Skeletal muscle tissue (tissue), 4 donors: ENCODE data around the gene TMEM267. TPM values are rescaled to one million over a fixed set of nuclear protein-coding genes. Genes with fewer than 3 reads are reported as not detected.
"Not testable (repeated sequence)": the region's sequence is repeated elsewhere in the genome, so short reads cannot be mapped to it uniquely, and the experiment has no call there.

Experiments
- H3K27ac ChIP-seq: one replicate; pipeline ENCODE4 v1.7.0; 2013; ENCODE audit warnings: mild to moderate bottlenecking, low read depth, low read length, inconsistent platforms
- H3K27me3 ChIP-seq, 3 donors: one replicate each; pipeline ENCODE4 v1.7.0; 2013; ENCODE audit warnings: low read length in 3 of 3; ENCODE audit not compliant: control insufficient read depth in 3 of 3, insufficient read depth in 3 of 3
- H3K36me3 ChIP-seq, 3 donors: one replicate each; pipeline ENCODE4 v1.7.0; 2013; ENCODE audit warnings: low read length in 3 of 3; ENCODE audit not compliant: control insufficient read depth in 3 of 3, insufficient read depth in 3 of 3
- H3K4me1 ChIP-seq, 3 donors: one replicate each; pipeline ENCODE4 v1.7.0; 2013; ENCODE audit warnings: low read length in 3 of 3, mild to moderate bottlenecking in 3 of 3; ENCODE audit not compliant: control insufficient read depth in 3 of 3, insufficient read depth in 3 of 3
- H3K4me3 ChIP-seq, 3 donors: one replicate each; pipeline ENCODE4 v1.7.0; 2013; ENCODE audit warnings: low read length in 3 of 3
- H3K9ac ChIP-seq, 3 donors: one replicate each; pipeline ENCODE4 v1.7.0; 2013; ENCODE audit warnings: low read length in 3 of 3, mild to moderate bottlenecking in 3 of 3, moderate library complexity in 2 of 3, low read depth in 1 of 3
- H3K9me3 ChIP-seq, 3 donors: one replicate each; pipeline ENCODE4 v1.7.0; 2013; ENCODE audit warnings: low read length in 3 of 3; ENCODE audit not compliant: control insufficient read depth in 3 of 3
- total RNA-seq: library from RNA; depleted of rRNA; stranded (reverse); fragments of >200 nt; gene quantifications from one replicate; pipeline ENCODE4 v1.2.3, GENCODE V29; 2014
- donor health status: Osteomylitis.

TMEM267 gene
- total RNA-seq, 1 donor from 2014 or later = 3.7 TPM

DNA sequence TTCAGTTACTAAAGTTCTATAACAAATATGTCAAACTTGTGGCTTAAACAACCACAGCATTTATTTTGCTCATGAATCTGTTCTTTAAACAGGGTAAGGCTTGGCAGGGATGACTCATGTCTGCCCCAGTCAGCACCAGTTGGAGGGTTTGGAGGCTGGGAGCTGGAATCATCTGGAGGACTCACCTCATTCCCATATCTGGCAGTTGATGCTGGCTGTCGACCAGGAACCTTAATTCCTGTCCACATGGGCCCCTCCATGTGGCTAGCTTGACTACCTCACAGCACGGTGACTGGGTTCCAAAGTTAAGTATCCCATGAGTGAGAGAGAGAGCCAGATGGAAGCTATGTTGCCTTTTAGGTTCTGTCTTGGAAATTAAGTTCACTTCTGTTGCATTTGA, 57.7 kb downstream of the TMEM267 start:
- no peaks in the 10 kb centered on the region for H3K4me1 ChIP-seq
- H3K9ac ChIP-seq = no peak overlapping the region
- no peaks in the 10 kb centered on the region for H3K27me3 ChIP-seq
- H3K4me3 ChIP-seq = no peak overlapping the region
- no peaks in the 10 kb centered on the region for H3K9me3 ChIP-seq
- no peaks in the 10 kb centered on the region for H3K36me3 ChIP-seq
- H3K27ac ChIP-seq = no peak overlapping the region

DNA sequence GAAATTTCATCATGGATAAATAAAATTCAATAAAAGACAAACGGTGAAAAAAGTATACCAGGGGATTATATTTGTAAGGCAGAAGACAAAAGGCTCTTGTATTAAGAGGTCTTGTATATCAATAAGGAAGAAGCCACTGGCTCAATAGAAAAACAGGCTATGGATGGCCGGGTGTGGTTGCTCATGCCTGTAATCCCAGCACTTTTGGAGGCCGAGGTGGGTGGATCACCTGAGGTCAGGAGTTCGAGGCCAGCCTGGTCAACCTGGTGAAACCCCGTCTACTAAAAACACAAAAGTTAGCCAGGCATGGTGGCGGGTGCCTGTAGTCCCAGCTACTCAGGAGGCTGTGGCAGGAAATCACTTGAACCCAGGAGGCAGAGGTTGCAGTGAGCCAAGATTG, 60.6 kb downstream of the TMEM267 start:
- H3K4me1 ChIP-seq, H3K9ac ChIP-seq, H3K4me3 ChIP-seq, H3K27me3 ChIP-seq, H3K27ac ChIP-seq, H3K36me3 ChIP-seq, H3K9me3 ChIP-seq: not testable (repeated sequence)

DNA sequence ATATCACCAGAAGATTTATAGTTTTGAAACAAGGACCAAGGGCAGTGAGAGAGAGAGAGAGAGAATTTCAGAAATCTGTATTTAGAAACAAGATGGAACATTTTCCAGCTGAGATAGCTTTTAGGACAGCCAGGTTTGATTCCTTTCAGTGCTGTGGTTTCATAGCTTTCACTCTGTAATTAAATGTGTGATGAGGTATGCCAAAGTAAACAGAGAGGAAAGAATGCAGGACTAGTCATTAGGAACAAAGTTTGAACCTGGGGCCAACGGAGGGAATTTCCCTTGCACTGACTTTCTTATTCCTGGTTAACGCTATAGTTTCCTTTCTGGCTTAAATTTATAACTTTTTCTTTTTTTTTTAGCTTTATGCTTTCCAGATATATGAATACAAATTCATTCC, 61.5 kb downstream of the TMEM267 start:
- Histone ChIP-seq H3K4me1 (no peaks in the 10 kb centered on the region), H3K27ac (no peak overlapping the region)

DNA sequence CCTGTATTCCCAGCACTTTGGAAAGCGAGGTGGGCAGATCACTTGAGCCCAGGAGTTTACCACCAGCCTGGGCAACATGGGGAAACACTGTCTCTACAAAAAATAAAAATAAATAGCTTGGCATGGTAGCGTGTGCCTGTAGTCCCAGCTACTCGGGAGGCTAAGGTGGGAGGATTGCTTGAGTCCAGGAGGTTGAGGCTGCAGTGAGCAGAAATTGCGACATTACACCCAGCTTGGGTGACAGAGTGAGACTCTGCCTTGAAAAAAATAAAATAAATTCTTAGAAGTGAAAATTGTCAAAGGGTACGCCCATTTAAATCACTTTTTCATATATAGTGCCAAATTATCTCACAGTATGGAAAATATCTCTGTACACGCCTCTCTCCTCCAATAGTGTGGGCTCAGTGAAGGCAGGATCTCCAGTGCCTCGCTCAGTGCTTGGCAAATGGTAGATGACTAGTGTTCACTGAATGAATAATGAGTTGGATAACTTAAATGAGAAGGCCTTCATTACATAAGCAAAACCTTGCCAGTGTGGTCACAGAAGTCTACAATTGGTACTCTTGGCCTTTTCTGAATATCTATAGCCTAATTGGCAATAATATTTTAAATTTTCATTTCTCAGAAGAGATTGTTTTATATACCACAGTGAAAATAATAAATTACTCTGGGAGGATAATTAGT, 62.1 kb downstream of the TMEM267 start:
- Histone ChIP-seq H3K36me3 (no peaks in the 10 kb centered on the region), H3K4me1 (no peaks in the 10 kb centered on the region), H3K4me3 (no peak overlapping the region), H3K9ac (no peak overlapping the region), H3K27me3 (no peaks in the 10 kb centered on the region), H3K27ac (no peak overlapping the region), H3K9me3 (no peaks in the 10 kb centered on the region)

More for the DNA sequence above, 61.5 kb downstream of the TMEM267 start:
- no peaks in the 10 kb centered on the region for H3K9me3 ChIP-seq
- H3K4me3 ChIP-seq = no peak overlapping the region
- no peaks in the 10 kb centered on the region for H3K27me3 ChIP-seq
- H3K9ac ChIP-seq = no peak overlapping the region
- H3K36me3 ChIP-seq = no peaks in the 10 kb centered on the region

DNA sequence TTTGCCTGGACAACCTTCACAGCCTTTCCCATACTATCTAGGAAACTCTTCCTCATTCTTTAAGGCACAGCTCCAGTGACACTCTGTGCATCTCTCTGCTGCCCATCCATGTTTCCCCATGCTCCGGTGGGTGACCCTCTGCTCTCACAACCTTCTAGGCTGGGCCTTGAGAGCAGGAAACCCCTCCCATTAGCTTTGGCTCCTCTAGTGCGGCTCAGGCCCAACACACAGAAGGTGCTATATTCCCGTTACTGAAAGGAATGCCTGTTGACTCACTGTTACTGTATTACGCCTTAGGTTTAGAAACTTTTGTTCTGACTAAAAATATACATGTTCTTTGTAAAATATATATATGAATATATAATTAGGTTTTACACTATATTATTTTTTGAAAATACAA, 63.4 kb downstream of the TMEM267 start:
- no peaks in the 10 kb centered on the region for H3K27me3 ChIP-seq
- H3K4me1 ChIP-seq = no peaks in the 10 kb centered on the region
- no peak overlapping the region for H3K27ac ChIP-seq

DNA sequence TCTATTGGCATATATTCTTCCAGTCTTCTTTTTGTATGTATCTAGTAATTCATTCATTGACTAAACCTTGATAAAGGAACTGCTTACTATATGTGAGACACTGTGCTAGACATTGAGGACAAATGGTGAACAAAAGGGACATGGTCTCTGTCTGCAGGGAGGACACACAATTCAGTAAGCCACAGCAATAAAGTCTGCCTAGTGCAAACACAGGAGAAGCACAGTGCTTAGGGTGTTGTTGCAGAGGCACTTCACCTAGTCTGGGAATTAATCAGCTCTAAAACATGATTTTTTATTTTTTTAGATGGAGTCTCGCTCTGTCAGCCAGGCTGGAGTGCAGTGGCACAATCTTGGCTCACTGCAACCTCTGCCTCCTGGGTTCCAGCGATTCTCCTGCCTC, 65.1 kb downstream of the TMEM267 start:
- no peaks in the 10 kb centered on the region for H3K36me3 ChIP-seq
- no peak overlapping the region for H3K9ac ChIP-seq
- H3K27me3 ChIP-seq = no peaks in the 10 kb centered on the region
- H3K4me3 ChIP-seq = no peak overlapping the region
- H3K9me3 ChIP-seq = no peaks in the 10 kb centered on the region
- no peak overlapping the region for H3K27ac ChIP-seq
- H3K4me1 ChIP-seq = no peaks in the 10 kb centered on the region

More for the DNA sequence above, 63.4 kb downstream of the TMEM267 start:
- Histone ChIP-seq H3K4me3 (no peak overlapping the region), H3K9ac (no peak overlapping the region), H3K36me3 (no peaks in the 10 kb centered on the region), H3K9me3 (no peaks in the 10 kb centered on the region)

DNA sequence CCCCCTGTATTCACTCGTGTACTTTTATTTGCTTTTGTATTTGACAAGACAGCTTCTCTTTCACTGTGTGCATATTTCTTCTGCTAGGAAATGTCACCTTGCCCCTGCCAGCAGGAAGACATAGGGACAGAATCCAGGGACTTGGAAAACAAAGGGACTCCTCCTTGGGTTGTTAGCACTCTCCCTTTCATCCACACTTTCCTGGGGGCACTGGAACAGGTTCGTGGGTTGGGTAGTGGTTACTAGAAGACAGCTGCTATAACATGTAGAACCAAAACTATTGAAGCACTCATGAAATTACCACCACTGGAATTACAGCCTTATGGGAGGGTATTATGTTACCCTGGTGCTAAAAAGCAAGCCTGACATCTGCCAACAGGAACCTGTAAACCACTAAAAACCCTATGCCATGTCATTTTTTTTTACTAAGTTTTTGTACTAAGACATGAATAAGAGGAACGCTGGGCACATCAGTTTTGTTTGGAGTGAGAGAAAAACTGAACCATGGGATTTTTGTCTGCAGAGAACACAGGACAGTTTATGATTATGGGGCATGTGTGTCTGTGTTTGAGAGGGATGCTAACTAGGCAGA, 66.8 kb downstream of the TMEM267 start:
- Histone ChIP-seq H3K9ac (no peak overlapping the region), H3K4me3 (no peak overlapping the region), H3K27me3 (no peaks in the 10 kb centered on the region), H3K9me3 (no peaks in the 10 kb centered on the region), H3K4me1 (no peaks in the 10 kb centered on the region), H3K36me3 (no peaks in the 10 kb centered on the region), H3K27ac (no peak overlapping the region)

DNA sequence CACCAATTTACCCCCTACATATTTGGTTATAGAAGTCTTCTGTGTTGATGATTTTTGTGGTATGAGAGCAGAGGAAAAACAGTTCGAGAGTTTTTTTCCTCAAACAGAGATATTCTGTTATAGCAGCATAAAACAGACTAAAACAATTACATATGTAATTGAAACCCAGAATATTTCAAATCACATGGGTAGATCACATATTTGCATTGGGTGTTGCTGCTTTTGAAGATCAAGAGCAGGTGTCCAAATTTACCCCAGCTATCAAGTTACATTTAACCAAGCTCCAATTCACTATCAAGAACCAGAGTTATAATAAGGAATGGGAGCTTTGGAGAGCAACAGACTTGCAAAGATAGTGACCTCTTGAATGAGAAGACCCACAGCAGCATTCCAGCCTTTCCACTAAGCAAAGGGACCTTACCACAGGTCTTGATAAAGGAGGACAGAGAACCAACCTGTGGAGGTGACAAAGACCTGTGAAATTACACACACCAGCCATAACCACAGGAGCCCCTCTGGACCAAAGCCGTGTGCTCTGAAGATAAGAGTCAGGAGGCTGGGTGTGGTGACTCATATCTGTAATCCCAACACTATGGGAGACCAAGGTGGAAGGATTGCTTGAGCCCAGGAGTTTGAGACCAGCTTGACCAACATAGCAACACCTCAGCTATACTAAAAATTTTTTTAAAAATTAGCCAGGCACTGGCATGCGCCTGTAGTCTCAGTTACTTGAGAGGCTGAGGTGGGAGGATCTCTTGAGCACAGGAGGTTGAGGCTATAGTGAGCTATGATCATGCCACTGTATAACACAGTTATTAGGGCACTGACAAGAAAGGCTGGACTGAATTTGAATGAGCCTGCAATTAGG, 67.5 kb downstream of the TMEM267 start:
- no peaks in the 10 kb centered on the region for H3K27me3 ChIP-seq
- no peak overlapping the region for H3K4me3 ChIP-seq
- no peak overlapping the region for H3K9ac ChIP-seq
- no peaks in the 10 kb centered on the region for H3K36me3 ChIP-seq
- H3K9me3 ChIP-seq = no peaks in the 10 kb centered on the region
- no peaks in the 10 kb centered on the region for H3K4me1 ChIP-seq
- no peak overlapping the region for H3K27ac ChIP-seq

DNA sequence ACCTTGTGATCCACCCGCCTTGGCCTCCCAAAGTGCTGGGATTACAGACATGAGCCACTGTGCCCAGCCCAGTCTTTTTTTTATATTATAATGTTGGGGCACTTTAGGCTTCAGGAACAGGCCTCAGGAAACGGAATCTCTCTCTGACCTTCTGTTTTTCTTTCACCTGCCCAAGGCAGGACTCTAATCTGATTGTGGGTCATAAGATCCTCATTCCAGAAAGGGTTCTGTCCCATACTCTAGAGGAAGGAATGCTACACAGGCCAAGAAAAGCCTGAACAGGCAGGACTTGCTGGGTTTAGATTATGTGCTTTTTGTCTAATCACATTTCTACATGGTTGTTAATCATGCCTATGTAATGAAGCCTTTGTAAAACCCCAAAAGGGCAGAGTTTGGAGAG, 69.7 kb downstream of the TMEM267 start:
- Histone ChIP-seq H3K9ac (no peak overlapping the region), H3K9me3 (no peaks in the 10 kb centered on the region), H3K4me1 (no peaks in the 10 kb centered on the region), H3K36me3 (no peaks in the 10 kb centered on the region), H3K4me3 (no peak overlapping the region), H3K27me3 (no peaks in the 10 kb centered on the region), H3K27ac (no peak overlapping the region)

DNA sequence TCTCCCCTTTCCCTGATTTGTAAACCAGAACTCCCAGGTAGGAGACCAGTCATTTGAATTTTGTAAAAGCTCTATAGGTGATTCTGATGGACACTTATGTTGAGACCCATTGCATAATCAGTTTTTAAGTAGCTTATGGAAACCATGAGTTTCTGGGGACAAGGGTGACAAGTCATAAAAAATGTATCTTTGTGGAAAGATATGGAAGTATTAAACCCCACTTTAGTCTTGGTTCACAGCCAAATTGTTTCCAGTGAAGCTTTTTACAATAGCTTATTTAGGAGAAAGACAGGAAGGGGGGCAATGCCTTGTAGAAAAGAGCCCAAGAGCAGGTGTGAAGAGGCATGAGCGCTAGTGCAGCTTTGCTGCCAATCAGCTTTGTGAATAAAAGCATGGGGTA, 71.0 kb downstream of the TMEM267 start:
- Histone ChIP-seq H3K27ac (no peak overlapping the region), H3K27me3 (no peaks in the 10 kb centered on the region), H3K9me3 (no peaks in the 10 kb centered on the region), H3K4me3 (no peak overlapping the region), H3K4me1 (no peaks in the 10 kb centered on the region), H3K36me3 (no peaks in the 10 kb centered on the region), H3K9ac (no peak overlapping the region)
